ENCODE data around the gene YEATS4. TPM values are rescaled to one million over a fixed set of nuclear protein-coding genes. Genes with fewer than 3 reads are reported as not detected.

The YEATS4 gene
- total RNA-seq, 1 donor from 2014 or later: 11.4 TPM

- ATAC-seq: no peak
- DNase-seq (ENCODE audit: missing footprints): no peak
- intact Hi-C loops (cut with DNase I): no loop called here
Observed at GRCh38 chr12:69419701-69420100, 60.2 kb downstream of the YEATS4 start.

DNA sequence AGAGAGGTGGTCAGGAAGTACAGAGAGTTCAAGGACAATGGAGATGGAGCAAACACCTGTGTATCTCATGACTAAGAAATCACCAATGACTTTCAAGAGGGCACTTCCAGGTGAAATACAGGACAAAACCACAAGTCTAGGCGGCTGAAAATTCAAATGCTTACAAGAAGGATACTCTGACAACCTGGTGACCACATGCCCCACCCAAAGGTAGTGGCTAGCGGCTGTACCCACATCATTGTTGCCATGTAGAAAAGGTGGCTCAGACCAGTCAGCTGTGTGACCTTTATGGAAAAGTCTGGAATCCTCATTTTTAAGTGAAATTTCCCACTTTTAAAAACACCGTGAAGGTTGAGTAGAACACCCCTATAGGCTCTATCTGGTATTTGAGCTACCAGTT, 62.0 kb downstream of the YEATS4 start:
- DNase-seq (ENCODE audit: missing footprints) (no peak), ATAC-seq (no peak)
- intact Hi-C loops (cut with DNase I): no loop called here

DNA sequence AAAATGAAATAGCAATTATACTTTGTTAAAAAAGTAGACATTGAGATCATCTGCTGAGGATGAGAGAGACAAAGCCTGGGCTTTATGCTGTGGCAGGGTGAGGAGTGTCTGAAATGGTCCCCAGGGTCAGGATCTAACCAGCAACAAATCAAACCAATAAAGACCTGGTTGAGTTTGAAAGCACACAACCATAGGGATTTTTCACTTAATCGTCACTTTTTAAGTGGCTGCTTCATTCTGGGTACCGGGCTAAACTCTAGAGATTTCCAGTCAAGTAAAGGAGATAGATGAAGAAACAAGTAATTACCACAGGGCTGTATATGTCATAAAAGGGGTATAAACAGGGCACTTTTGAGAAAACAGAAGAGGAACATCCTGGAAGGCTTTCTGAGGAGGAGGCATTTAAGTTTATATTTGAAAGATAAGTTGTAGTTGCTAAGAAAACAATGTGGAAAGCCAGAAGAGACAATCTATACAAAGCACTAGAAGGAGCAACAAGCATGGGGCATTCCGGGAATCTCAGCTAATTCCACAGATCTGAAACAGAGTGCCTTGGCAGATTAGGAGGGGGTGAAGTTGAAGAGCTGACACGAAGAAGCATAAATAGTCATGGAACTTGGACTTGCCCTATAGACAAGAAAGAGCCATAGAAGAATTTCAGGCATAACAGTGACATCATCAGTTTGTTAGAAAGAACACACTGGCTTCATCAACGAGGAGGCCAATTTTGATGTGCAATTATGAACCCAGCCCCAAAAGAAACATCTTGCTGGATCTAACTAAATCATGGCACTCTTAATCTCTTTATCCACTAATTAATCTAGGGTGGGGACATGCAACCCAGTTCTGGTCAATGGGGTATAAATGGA, 63.7 kb downstream of the YEATS4 start:
- ATAC-seq: no peak
- no peak for DNase-seq (ENCODE audit: missing footprints)
- intact Hi-C loops (cut with DNase I): no loop called here

- DNase-seq (ENCODE audit: missing footprints): no peak
- intact Hi-C loops (cut with DNase I): no loop called here
- ATAC-seq: no peak
Observed at GRCh38 chr12:69425417-69425816, 65.9 kb downstream of the YEATS4 start.

DNA sequence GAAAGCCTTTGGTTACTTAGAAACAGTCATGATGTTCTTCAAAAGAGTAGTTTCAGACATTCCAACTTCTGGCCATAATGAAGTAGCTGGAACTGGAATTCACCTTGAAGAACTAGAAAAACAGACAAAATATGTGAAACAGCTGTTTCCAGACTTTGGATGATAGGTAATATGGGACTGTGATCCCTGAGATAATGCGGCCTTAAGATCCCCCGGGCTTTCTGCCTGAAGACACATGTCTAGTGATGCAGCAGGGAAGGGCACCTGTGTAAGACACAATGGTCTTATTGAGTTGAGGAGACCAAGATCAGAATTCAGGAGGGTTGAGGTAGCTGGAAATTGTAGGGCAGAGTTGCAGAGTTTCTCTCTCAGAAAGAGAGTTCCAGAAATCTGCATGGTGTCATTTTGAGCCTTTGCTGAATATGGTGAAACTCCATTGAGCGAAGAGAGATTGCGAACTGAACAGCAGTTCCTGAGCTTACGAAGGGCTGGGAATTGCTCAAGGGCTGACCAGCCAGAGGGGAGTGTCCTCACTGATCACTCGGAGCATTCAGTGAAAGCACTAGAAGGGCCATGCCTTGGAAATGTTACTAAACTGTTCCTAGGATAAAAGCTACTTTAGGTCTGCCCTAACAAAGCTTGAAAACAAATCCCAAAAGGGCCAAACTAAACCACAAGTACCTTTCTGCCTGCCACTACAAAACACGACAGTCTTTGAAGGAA, 69.0 kb downstream of the YEATS4 start:
- ATAC-seq: no peak
- intact Hi-C loops (cut with DNase I): no loop called here

DNA sequence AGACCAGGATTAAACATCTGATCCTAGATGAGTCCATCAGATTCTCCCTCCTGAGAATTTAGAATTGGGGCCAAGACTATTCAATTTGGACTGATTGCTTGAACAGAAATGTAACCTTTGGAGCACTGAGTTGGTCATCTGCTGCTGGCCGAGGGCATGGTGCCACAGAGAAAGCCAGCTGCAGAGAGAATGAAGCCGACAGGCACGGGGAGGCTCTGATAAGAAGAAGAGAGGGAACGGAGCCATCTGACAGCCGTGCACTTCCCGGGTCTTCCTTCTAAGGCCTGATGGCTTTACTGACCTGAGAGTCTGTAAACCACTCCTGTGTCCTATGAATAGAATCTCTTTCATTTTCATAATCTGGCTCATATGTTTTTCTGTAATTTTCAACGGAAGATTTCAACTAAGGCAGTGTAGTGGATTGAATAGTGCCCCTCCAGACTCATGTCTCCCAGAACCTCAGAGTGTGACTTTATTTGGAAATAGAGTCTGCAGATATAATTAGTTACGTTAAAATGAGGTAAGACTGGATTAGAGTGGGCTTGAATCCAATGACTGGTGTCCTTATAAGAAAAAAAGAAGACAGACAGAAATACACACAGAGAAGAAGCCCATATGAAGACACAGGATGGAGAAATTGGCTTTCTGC, 71.5 kb downstream of the YEATS4 start:
- ATAC-seq (peak; percentile 82), DNase-seq (ENCODE audit: missing footprints) (no peak)
- intact Hi-C loops (cut with DNase I): no loop called here

More for the DNA sequence above, 69.0 kb downstream of the YEATS4 start:
- no peak for DNase-seq (ENCODE audit: missing footprints)

- DNase-seq (ENCODE audit: missing footprints): no peak
- intact Hi-C loops (cut with DNase I): no loop called here
- ATAC-seq: peak; percentile 60
Observed at GRCh38 chr12:69431591-69432222, 72.2 kb downstream of the YEATS4 start.

- no peak for DNase-seq (ENCODE audit: missing footprints)
- ATAC-seq: no peak
- intact Hi-C loops (cut with DNase I): no loop called here
Observed at GRCh38 chr12:69433653-69434052, 74.1 kb downstream of the YEATS4 start.

GRCh38 chr12:69435644-69436043, 76.1 kb downstream of the YEATS4 start:
- ATAC-seq: no peak
- no peak for DNase-seq (ENCODE audit: missing footprints)
- intact Hi-C loops (cut with DNase I): no loop called here

GRCh38 chr12:69437073-69437472, 77.5 kb downstream of the YEATS4 start:
- DNase-seq (ENCODE audit: missing footprints) (no peak), ATAC-seq (no peak)
- intact Hi-C loops (cut with DNase I): no loop called here

DNA sequence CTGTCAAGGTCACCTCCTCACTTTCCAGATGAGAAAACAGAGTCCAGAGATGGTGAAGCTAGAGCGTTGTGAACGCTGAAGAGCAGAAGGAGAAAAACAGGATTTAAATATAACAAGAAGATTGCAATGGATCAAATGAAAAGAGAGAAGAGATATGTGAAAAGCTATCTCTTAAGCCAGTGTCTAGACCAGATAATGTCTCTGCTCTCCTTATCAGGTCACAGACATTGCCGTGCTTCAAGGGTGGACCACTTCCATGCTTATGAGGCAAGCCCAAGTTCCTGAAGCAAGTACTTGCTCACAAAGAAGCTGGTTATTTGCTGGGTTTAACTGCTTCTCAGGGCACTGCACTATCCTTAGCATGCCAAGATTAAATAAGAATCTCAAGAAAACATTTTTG, 79.0 kb downstream of the YEATS4 start:
- intact Hi-C loops (cut with DNase I): no loop called here
- ATAC-seq (no peak), DNase-seq (ENCODE audit: missing footprints) (no peak)

DNA sequence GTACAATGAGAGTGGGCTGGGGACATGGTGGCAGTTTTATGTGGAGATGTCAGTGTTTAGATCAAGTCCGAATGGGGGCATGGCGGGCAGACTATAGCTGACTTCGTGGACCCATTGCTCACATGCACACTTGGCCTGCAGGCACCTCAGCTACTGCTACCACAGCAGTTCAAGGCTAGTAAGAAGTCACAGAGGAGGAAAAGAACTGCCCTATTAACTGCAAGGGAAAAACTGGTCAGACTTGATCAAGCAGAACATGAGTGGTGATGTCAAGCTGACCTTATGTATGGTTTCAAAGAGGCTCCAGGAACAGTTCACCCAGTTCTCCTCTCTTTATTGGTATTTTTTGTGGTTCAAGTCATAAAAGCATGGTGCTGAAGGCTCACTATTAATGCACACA, 80.5 kb downstream of the YEATS4 start:
- no peak for DNase-seq (ENCODE audit: missing footprints)
- no peak for ATAC-seq
- intact Hi-C loops (cut with DNase I): no loop called here

Other genes with a start within 250 kb of the YEATS4 start
- gene CPSF6, start 120.2 kb upstream of the YEATS4 start, total RNA-seq: 29.3 TPM
- 49.2 TPM for gene LYZ, start 11.4 kb upstream of the YEATS4 start, total RNA-seq
- gene FRS2, start 110.6 kb downstream of the YEATS4 start, total RNA-seq: 19.0 TPM
- 100 TPM for gene CCT2, start 225.7 kb downstream of the YEATS4 start, total RNA-seq

All from Right ventricle myocardium inferior (tissue), 1 donor.